Measurements from ENCODE around the gene TXNDC2. TPM values are rescaled to one million over a fixed set of nuclear protein-coding genes. Genes with fewer than 3 reads are reported as not detected.

Gene TXNDC2
- total RNA-seq, 4 donors from 2014 or later, result 0.33 TPM; not detected in 3

- no peak for TF ChIP-seq CTCF (IDR thresholded peaks at IDR 0.05; ENCODE audit: low read depth)
These were observed 25.5 kb downstream of the TXNDC2 start for GRCh38 chr18:9911226-9911625.

DNA sequence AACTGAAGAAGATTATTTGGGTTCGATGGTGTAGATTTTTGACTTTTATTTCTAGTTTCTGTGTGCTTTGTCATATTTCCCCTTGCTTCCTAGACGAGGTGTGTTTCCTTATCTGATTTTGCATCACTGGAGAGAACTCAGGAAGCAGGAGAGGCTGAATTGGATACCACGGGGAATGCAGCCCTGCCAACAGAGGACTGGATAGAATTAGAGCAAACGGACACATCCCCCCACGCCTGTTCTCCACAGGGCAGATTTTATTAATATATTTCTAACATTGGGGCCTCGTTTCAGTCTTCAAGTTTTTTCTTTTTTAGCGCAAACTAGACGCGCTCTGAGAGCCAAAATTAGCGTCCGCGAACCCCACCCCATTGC is 27.4 kb downstream of the TXNDC2 start:
- TF ChIP-seq CTCF (IDR thresholded peaks at IDR 0.05; ENCODE audit: low read depth), result no peak

DNA sequence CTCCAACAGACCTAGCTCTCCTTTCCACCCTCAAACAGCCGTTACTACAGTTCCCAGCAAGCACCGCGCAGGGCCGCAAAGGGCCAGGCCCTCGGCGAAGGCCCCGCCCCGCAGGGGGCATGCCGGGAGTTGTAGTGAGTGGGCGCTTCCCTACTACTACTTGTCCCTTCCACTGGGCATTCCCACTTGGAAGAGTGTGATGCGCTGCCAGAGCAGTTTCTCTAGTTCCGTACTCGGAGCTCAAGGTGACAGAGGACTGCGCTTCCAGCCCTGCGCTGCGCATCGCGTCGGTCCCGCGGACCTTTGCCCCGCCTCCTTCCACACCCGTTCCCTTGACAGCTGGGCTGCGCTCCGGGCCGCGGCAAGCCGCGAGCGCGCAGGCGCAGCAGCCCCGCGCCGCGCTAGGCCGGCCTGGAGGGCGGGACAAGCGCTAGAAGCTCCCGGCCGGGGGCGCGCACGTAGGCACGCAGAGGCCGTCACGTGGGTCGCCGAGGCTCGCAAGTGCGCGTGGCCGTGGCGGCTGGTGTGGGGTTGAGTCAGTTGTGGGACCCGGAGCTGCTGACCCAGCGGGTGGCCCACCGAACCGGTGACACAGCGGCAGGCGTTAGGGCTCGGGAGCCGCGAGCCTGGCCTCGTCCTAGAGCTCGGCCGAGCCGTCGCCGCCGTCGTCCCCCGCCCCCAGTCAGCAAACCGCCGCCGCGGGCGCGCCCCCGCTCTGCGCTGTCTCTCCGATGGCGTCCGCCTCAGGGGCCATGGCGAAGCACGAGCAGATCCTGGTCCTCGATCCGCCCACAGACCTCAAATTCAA is 28.0 kb downstream of the TXNDC2 start, which contains the start of gene VAPA:
TSS of gene VAPA (plus strand) at position 491 of the 808 bp plus-strand sequence. CDS start at position 732, 241 bp downstream.
- no peak for TF ChIP-seq CTCF (IDR thresholded peaks at IDR 0.05; ENCODE audit: low read depth)

- TF ChIP-seq CTCF (IDR thresholded peaks at IDR 0.05; ENCODE audit: low read depth), result no peak
These were observed 28.5 kb downstream of the TXNDC2 start for GRCh38 chr18:9914334-9914583.

- no peak for TF ChIP-seq CTCF (IDR thresholded peaks at IDR 0.05; ENCODE audit: low read depth)
These were observed 29.0 kb downstream of the TXNDC2 start for GRCh38 chr18:9914584-9915290.

DNA sequence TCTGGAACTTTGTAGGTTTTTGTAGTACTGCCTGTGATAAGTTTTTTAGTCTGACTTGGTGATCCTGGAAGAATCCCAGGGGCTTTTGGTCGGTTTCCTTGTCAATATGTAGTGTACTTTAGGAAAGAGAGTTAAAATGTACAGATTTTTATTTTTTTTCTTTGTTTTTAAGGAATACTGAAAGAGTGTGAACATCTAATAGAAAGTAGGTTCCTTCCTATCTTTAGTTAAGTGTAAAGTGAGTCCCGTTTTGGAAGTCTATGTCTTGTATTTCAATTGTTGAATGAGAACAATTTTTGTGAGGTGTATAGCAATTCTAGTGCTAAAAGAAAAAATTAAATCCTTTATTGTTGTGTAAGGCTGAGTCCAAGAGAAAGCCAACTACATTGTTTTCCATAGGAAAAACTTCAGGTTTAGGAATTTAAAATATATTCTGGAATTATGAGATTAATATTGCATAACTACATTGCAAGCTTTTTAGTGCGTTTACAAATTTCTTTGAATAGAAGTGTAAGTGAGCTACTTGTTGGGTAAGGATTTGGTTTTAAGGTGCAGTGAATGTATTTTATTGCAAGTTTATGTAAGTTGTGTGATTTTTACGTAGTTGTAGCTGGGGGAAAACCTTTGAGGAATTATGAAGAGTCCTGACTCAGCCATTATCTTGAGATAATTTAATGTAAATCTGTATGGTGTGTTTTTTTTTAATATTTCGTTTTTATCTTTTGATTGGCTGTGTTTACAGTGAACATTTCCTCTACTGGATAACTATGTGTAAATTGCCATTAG is 29.7 kb downstream of the TXNDC2 start:
- no peak for TF ChIP-seq CTCF (IDR thresholded peaks at IDR 0.05; ENCODE audit: low read depth)

DNA sequence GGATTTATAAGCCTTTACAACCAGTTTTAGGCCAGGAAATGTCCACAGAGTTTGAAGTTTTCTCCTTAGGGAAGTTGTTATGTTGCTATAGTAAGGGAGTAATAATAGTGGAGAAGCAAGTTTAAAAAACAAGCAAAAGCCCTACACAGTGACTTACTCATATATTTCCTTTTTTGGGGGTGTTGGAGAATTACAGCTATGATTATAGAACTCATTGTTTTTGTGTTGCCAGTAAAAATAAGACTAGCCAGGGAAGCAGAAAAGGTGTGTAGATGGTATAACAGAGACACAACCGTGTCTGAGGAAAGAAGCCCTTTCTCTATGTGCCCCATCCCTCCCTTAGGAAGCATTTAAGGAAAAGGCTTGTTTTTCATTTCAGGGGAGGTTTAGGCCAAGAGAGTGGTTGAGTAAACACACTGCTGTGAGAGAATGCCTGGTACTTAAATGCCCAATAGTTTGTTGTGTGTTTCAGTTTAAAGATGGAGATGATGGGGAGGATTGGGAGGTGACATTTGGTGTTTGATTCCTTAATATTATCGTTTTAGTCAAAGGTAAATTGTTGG is 30.4 kb downstream of the TXNDC2 start:
- TF ChIP-seq CTCF (IDR thresholded peaks at IDR 0.05; ENCODE audit: low read depth), result no peak

Data from subcutaneous adipose tissue (tissue), 4 donors.